ENCODE measurements around the gene MGST2.
"Not testable (repeated sequence)": the region's sequence is repeated elsewhere in the genome, so short reads cannot be mapped to it uniquely, and the experiment has no call there.

MGST2 gene

DNA sequence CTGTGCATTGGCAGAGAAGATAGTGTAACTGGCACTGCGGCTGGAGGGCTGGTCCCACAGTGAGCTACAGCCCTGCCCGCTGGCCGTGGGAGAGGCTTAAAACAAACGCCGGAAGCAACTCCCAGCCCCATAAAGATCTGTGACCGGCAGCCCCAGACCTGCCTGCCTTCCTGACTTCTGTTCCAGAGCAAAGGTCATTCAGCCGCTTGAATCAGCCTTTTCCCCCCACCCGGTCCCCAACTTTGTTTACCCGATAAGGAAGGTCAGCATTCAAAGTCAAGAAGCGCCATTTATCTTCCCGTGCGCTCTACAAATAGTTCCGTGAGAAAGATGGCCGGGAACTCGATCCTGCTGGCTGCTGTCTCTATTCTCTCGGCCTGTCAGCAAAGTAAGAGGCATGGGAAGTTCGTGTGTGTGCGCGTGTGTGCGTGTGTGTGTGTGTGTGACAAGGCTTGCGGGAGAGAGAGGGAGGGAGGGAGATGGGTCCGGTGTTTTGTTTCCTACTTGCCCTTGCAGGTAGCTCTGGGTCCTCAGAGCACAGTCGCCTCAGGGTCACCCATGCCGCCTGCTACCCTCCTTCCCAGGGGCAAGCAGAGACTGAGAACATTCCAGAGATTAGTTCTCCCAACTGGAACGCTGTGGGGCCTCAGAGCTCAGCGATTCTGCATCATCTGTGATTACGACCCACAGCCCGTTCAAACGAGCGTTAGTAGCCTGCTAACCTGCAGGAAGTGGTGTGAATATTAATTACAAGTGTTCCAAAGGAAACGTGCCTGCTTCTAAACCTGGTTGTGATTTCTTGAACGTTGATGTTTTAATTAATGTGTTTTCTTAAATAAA lies at the start of gene MGST2:
Gene MGST2 (plus strand): TSS at position 130 of the 840 bp plus-strand sequence. CDS start 201 bp downstream, at position 331.
- DNase-seq (ENCODE audit: low read depth in 2 of 2) = peak in 1 of 2 donors; percentile 9

DNA sequence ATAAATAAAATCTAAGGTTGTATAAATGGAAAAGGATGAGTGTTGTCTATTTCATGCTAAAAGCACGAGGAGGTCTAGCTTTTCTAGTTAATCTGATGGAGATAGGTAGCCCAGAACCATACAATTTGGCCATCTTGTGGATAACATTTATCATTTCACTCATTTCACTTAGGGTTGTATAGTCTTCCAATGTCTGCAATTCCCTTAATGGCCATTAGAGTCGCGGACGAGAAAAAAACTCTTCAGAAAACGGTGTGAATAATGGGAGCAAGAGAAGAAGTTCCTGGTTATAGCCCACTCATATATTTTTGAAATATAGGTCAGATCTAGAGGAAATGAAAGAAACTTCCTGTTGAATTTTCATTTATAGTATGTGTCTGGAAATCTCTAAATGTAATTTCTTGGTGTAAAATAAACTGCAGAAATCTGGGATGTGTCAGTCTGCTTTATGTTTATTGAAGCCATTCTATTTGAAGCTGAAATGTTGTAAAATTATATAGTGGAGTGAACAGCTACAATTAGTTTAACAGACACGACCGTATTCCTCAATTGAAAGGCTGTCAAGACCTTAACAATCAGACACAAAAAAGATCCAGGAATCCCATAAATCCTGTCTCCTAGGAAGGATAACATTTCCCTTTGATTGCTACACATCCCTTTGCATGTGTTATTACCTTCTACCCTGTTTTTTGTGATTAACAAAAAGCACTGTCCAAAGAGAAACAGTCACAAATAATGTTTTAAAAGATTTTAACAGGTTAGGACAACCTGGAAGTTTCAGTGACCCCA lies 47.7 kb upstream of the MGST2 start:
- no peak for DNase-seq (ENCODE audit: low read depth in 2 of 2)

DNA sequence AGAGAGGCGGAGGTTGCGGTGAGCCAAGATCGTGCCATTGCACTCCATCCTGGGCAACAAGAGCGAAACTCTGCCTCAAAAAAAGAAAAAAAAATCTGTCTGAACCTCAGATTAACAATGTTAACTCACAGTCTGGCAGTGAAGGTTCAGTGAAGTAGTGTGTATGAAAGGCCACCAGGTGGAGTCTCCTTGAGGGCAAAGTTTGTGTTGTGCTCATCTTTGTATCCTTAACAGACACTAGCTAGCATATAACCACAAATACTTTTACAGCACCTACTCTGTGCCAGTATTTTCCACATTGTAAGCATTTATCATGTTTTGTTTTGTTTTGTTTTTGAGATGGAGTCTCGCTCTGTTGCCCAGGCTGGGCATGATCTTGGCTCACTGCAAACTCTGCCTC lies 46.0 kb upstream of the MGST2 start:
- DNase-seq (ENCODE audit: low read depth in 2 of 2) = no peak

DNA sequence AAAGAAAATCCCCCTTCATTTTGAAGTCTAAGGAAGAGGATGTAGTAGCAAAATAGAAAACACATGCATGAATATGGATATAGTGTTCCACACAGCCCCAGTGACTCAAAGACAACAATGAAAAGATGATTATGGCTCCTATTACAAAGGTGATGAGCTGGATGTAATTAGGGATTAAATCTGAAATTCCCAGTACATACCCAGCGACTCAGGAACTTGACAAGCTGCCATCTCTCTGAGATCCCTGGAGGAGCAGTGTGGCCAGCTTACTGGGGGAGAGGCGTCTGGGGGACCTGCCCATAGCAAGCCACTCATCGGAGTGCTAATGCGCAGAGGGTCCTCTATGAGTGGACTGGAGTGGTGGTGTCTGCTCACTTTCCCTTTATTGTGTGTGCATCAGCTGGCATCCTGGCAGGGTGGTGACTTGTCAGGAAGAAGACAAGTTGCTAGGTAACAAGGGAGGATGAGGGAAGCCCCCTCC lies 42.7 kb upstream of the MGST2 start:
- DNase-seq (ENCODE audit: low read depth in 2 of 2) = no peak

DNA sequence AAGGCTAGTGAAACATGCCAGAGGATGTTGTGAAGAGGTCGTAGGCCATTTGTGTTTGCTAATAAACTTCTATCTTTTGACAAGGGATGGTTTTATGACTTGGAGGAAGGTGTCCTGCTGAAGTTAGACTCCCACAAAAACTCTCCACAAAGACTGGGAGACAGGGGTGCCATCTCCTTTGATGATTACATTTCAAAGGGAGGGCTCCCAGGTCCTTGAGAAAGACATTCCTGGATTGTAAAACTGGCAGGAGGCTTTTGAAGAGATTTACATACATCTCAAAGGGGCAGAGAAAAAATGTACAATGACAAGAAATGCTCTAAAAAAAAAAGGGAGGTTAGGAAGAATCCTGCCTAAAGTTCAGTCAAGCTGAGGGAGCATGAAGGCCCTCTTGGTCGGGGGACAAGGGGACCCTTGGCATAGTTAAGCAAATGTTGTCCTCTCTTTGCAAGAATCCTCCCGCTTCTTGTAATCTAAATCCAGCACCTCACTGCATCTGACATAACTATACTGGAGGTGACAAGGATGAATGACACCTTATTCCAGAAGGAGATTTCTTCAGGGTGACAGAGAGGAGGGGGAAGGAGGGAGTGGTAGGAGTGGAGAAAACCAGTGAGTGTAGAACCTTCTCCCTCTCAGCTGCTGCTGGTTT lies 41.1 kb upstream of the MGST2 start:
- DNase-seq (ENCODE audit: low read depth in 2 of 2) = no peak

DNA sequence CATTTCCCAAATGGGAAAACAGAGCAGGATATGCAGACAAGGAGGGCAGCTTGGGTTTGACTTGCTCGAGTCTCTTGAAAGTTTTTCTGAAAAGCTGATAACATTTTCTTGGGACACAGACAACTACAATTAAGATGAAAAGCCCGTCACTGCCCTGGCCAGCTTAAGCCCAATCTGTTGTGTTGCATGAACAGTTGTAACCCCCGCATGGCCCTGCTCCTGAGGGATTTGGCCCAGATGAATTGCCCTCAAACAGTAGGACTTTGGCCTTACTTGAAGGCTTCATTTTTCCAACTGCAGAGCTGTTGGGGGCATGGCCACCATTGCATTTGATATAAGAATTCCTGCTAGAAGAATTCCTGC lies 40.5 kb upstream of the MGST2 start:
- no peak for DNase-seq (ENCODE audit: low read depth in 2 of 2)

DNA sequence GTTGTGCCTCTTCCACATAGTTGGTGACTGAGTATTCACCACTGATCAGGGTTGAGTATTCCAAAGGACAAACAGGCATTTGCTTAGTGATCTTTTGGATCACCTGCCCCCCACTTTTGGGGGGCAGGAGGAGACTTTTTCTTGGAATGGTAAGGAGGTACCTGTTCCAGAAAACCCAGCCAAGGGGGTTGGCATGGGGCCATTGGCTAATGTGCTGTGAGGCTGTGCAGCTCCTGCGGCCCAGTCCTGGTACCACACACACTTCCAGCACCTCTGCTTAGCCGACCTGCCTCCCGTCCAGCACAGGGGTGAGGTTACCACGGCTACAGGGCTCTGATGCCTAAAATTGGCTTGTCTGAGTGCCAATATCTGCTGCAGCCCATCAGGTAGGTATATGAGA lies 40.1 kb upstream of the MGST2 start:
- DNase-seq (ENCODE audit: low read depth in 2 of 2) = no peak

DNA sequence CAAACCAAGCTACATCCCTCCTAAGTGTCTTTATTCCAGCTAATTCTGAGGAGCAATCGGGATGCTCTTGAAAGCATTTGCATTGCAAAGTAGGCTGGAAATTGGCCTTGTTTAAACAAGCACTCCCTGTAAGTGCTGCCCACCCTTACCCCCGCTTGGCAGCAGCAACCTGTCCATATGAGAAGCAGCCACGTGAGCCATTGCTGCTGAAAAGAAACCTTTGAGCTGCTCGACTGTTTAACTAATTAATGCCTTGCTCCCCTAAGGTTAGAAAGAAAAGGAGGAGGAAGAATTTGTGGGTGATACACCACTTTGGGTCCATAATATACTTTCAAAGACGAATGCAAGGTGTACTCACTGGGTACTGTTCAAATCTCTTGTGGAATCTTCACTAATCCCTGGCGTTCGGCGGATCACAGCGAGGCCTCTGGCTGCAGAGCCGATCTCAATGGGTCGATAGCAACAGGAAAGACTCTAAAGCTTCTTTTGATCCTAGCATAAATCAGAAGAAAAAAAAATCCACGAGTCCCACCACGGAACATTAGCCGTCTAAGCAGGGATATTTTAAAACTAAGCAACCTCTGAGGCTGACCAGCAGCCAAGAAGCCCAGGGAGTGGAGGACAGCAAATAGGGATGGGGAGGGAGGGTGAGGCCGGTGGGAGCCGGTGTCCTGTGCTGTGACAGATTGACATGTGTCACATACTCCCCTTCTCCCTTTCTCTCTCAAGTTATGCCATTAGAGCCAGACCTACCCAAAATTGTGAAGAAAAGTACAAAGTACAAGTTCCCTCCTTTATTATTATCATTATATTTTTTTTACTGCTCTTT lies 37.2 kb upstream of the MGST2 start:
- DNase-seq (ENCODE audit: low read depth in 2 of 2) = no peak

DNA sequence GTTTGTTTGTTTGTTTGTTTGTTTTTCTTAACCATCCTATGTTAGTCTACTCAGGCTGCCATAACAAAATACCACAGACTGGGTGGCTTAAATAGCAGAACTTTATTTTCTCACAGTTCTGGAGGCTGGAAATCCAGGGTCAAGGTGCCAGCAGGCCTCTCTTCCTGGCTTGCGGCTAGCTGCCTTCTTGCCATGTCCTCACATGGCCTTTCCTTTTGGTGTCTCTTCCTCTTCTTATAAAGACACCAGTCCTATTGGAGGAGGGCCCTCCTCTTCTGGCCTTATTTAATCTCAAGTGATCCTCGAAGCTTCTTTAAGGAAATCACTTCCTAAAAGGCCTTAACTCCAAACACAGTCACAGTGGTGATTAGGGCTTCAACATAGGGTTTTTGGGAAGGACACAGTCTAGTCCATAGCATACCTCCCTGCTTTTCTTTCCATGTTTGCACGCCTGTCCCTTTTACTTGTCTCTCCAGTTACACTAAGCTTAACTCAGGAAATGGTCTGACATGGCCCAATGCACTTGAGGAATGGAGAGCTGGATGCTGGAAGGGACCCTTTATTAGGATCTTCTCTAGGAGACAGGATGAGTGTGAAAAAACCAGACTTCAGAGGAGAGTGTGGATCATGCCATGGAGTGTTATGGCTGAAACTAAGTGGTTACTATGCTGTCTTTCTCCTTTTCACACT lies 36.0 kb upstream of the MGST2 start:
- DNase-seq (ENCODE audit: low read depth in 2 of 2) = no peak

DNA sequence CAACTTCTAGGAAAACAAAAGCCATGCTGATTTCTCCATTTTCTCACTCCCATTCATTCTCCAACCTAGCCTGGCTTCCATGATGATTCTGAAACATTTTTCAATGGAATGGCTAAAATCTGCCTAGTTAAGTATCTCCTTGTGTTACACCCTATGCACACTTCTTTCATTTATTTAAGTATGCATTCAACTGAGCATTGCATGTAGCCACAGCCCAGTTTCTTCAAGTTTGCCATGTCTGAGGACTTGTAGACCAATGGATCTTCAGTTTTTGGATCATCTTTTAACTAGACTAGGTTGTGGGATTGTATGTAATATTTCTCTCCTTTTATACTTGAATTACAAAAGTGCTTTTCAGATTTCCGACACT lies 35.5 kb upstream of the MGST2 start:
- no peak for DNase-seq (ENCODE audit: low read depth in 2 of 2)

DNA sequence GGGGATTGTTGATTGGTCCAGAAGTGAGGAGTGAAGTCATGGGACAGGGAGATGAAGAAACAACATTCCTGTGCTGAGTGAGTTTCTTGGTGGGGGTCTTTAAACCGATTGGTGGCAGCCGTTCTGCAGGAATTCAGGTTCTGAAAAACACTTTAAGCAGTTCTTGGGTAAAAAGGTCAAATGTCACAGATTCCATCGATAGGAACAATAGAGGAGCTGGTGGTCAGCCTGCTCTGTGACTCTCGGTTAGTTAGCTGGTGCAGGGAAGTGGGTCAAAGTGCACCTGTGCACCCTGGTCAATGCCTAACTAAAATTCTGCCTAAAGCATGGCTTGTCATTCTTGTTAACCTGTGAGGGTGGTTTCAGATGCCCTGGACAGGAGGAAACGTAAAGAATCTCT lies 34.6 kb upstream of the MGST2 start:
- no peak for DNase-seq (ENCODE audit: low read depth in 2 of 2)

DNA sequence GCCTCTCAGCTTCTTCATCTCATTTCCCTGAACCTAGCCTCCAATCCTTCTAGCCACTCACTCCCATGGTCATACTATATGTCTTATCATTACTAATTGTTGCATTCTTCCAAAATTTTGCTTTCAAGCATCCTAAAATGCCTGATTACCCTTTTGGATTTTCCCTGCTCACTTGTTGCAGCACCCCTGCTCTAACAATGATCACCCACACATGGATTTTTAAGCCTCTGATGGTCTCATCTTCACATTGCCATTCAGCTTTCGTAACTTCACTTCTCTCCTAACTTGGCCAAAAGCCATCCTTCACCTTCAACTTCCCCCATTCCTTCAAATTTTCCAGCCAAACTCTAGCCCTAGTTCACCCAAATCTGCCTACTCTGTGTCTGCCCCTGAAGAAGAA lies 33.8 kb upstream of the MGST2 start:
- DNase-seq (ENCODE audit: low read depth in 2 of 2) = no peak

DNA sequence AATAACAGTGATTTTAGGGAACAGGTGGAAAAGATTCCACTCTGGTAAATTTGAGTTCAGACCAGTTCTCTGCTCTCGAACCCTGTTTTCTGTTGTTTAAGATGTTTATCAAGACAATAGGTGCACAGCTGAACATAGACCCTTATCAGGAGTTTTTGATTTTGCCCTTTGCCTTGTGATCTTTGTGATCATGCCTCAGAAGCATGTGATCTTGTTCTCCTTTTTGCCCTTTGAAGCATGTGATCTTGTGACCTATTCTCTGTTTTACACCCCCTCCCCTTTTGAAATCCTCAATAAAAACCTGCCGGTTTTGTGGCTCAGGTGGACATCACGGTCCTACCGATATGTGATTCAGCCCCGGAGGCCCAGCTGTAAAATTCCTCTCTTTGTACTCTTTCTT lies 32.9 kb upstream of the MGST2 start:
- not testable (repeated sequence) for DNase-seq (ENCODE audit: low read depth in 2 of 2)

DNA sequence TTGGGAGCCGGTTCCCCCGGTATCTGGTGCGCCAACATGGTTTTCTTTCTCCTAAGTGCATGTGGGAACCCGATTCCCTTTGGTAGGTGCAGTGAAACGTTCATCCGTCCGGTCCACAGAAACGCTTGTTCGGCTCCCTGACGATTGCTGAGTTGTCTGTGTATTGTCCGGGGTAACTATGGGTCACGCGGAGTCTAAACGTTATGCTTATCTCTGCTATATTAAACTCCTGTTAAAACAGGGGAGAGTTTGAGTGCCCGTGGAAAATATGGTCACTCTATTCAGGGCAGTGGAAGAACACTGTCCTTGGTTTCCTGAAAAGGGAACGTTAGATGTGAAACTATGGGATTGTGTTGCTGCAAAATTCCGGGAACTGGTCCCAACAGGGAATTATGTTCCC lies 32.4 kb upstream of the MGST2 start:
- DNase-seq (ENCODE audit: low read depth in 2 of 2) = no peak

DNA sequence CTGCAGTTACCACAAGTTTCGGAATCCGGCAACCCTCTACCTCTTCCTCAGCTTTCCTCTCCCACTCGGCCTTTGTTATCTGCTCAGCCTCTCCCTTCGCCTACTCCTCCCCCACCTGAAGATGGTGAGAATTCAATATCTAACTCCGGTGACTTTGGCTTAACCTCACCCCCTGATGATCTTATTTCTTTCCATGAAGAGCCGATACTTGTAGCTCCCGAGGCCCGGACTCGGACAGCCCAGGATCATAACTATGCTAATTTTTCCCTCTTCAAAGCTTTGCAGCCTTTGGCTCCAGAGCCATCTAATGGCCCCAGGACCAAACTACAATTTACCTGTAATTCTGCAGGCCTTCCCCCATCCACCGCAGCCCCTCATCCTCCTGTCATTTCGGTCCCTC lies 32.0 kb upstream of the MGST2 start:
- no peak for DNase-seq (ENCODE audit: low read depth in 2 of 2)

DNA sequence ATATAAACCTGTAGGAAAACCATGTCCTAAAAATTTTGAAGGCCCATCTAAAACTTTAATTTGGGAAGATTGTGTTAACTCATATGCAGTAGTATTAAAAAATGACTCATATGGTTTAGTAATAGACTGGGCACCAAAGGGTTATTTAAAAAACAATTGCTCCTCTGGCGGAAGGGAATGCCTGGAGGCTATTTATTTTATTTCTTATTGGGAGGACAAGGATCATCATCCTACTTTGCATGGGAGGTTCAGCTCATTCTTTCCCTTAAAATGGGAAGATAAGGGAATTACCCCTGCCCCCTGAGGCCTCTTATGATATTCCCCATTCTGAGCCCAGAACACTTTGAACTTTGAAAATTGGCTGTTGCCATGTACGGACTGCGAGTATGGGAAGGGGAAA lies 29.7 kb upstream of the MGST2 start:
- no peak for DNase-seq (ENCODE audit: low read depth in 2 of 2)

DNA sequence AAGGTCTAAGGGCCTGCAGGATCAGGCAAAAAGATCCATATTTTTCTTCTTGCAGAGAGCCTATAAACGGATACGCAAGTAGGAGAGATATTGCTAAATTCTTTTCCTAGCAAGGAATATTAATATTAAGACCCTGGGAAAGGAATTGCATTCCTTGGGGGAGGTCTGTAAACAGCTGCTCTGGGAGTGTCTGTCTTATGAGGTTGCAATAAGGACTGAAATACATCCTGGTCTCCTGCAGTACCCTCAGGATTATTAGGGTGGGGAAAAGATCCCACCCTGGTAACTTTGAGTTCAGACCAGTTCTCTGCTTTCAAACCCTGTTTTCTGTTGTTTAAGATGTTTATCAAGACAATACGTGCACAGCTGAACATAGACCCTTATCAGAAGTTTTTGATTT lies 27.3 kb upstream of the MGST2 start:
- not testable (repeated sequence) for DNase-seq (ENCODE audit: low read depth in 2 of 2)

DNA sequence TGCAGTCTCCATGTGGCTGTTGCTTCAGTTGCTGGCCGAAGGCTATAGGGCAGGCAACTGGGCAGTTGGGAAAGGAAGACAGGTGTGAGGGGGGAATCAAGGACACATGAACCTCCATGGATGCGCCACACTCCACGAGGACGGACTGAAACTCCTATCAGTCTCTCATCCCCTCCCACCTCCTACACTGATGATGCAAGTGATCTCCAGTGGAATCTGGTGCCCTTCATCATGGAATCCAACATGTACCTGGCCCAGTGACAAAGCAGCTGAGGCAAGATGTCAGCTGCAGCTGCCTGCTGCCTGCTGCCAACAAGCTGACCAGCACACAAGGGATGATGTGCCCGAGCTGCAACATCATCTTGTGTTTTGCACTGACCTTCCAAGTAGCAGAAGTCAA lies 26.0 kb upstream of the MGST2 start:
- no peak for DNase-seq (ENCODE audit: low read depth in 2 of 2)

DNA sequence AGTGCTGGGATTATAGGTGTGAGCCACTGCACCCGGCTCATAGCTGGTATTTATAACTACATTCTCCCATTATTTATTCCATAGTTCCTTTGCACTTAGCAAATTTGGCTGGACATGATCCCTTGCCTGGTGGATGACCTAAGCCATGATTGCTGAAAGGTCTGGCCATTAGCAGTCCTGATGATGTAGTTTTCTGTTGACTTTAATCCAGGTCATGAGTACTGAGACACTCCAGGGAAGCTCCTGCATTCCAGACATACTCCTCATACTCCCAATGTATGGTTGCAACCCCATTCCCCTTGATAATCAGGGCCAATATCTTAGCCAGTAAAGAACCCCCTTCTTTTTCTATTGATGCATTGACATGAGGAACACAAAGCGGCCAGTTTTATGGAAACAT lies 24.4 kb upstream of the MGST2 start:
- DNase-seq (ENCODE audit: low read depth in 2 of 2) = no peak

DNA sequence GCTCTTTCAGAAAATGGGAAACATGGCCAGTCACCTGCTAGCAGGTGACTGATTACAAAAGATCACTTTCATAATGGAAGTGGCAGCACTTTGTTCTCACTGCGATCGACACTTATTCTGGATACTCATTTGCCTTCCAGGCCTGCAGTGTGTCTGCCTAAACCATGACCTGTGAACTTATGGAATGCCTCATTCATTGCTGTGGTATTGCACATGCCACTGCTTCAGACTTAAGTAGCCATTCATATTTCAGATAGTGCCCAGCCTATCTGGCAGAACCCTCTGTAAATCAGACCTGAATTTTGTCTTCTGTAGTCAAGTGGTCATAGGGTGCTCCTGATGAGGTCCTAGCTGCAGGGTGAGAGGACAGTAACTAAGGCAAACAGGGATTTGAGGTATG lies 23.3 kb upstream of the MGST2 start:
- no peak for DNase-seq (ENCODE audit: low read depth in 2 of 2)

All from stimulated activated CD8-positive, alpha-beta memory T cell treated with anti-CD3 and anti-CD28 coated beads, Interleukin-2, amount 100 ng/mL, for 1 hour (primary cell).